H1 (cell line): ENCODE results near the gene GABPB1. TPM values are rescaled to one million over a fixed set of nuclear protein-coding genes. Genes with fewer than 3 reads are reported as not detected.

Experiments
- CTCF ChIA-PET: fragments of 300-600 bp; sonication (Branson Sonifier 250); formaldehyde crosslinking; loops from one replicate; lab custom pipeline; 2021; ENCODE audit not compliant: partially characterized antibody; lab: Charles Lee
- POLR2A ChIA-PET: fragments of 300-600 bp; sonication (Branson Sonifier 250); formaldehyde crosslinking; loops from one replicate; lab custom pipeline; 2021; ENCODE audit warnings: inconsistent platforms; ENCODE audit not compliant: partially characterized antibody; lab: Charles Lee
- DNase-seq, 2 experiments: peaks; one replicate each; pipeline versions ENCODE4 v3.0.0 to v3.0.0-alpha.2; 2010 to 2022; ENCODE audit warnings: low spot score in 2 of 2, low read depth in 1 of 2, mixed read lengths in 1 of 2
- FAIRE-seq: peaks from 2 replicates; lab custom pipeline; 2011; peaks lifted over from hg19 to GRCh38; lab: Jason Lieb, UNC
- H2AFZ ChIP-seq: 2 replicates; pipeline ENCODE4 v1.8.1; 2012; ENCODE audit warnings: low read length, inconsistent platforms
- H2AK5ac ChIP-seq: 2 replicates; pipeline ENCODE4 v1.6.1; 2013; ENCODE audit warnings: low read depth, low read length
- H2BK120ac ChIP-seq: replicated peaks from 2 replicates; pipeline ENCODE3; 2013; ENCODE audit warnings: low read depth, low read length, inconsistent platforms
- H2BK12ac ChIP-seq: 2 replicates; pipeline ENCODE4 v1.6.1; 2013; ENCODE audit warnings: low read depth, low read length
- H2BK15ac ChIP-seq: 2 replicates; pipeline ENCODE4 v1.6.1; 2013; ENCODE audit warnings: low read length
- H2BK20ac ChIP-seq: 2 replicates; pipeline ENCODE4 v1.6.1; 2013; ENCODE audit warnings: low read length
- H2BK5ac ChIP-seq: 2 replicates; pipeline ENCODE4 v1.6.1; 2013; ENCODE audit warnings: low read depth, low read length
- H3K14ac ChIP-seq: 2 replicates; pipeline ENCODE4 v1.6.1; 2013; ENCODE audit warnings: inconsistent platforms; ENCODE audit not compliant: insufficient read length
- H3K18ac ChIP-seq: 2 replicates; pipeline ENCODE4 v1.6.1; 2013; ENCODE audit warnings: low read length; ENCODE audit errors: extremely low read depth
- H3K23ac ChIP-seq: 2 replicates; pipeline ENCODE4 v1.6.1; 2013; ENCODE audit warnings: inconsistent platforms; ENCODE audit not compliant: insufficient read length
- H3K23me2 ChIP-seq: 2 replicates; pipeline ENCODE4 v1.6.1; 2013; ENCODE audit warnings: low read depth, low read length
- H3K27ac ChIP-seq: 2 replicates; pipeline ENCODE4 v1.6.1; 2011; ENCODE audit warnings: low read depth, low read length, inconsistent platforms
- H3K27me3 ChIP-seq, 4 experiments: replicated peaks in 1 of 4; 1 replicate in 1 of 4; 2 replicates in 3 of 4; pipeline versions ENCODE4 v1.6.1 to v1.8.1; 2011 to 2013; ENCODE audit warnings: low read length in 3 of 4, mild to moderate bottlenecking in 3 of 4, inconsistent platforms in 2 of 4, mixed read lengths in 2 of 4, moderate library complexity in 1 of 4; ENCODE audit not compliant: control insufficient read depth in 3 of 4, insufficient read depth in 3 of 4; ENCODE audit errors: extremely low read depth in 1 of 4
- H3K36me3 ChIP-seq, 4 experiments: 2 replicates each; pipeline versions ENCODE4 v1.6.1 to v1.8.1; 2011 to 2013; ENCODE audit warnings: mild to moderate bottlenecking in 4 of 4, low read length in 3 of 4, moderate library complexity in 2 of 4, control low read depth in 1 of 4, inconsistent platforms in 1 of 4; ENCODE audit not compliant: insufficient read depth in 4 of 4, control insufficient read depth in 2 of 4
- H3K4ac ChIP-seq: replicated peaks from 2 replicates; pipeline ENCODE3; 2013; ENCODE audit warnings: low read length, low read depth, mixed read lengths, inconsistent platforms; ENCODE audit not compliant: insufficient read length
- H3K4me1 ChIP-seq, 4 experiments: replicated peaks in 1 of 4; 1 replicate in 1 of 4; 2 replicates in 3 of 4; pipeline versions ENCODE4 v1.6.1 to v1.8.1; 2011 to 2013; ENCODE audit warnings: low read length in 3 of 4, inconsistent platforms in 2 of 4, mixed read lengths in 1 of 4; ENCODE audit not compliant: insufficient read depth in 4 of 4, control insufficient read depth in 3 of 4
- H3K4me2 ChIP-seq, 2 experiments: 2 replicates each; pipeline versions ENCODE4 v1.6.1 to v1.8.1; 2011 to 2013; ENCODE audit warnings: low read depth in 2 of 2, low read length in 2 of 2, control low read depth in 1 of 2, inconsistent platforms in 1 of 2, mild to moderate bottlenecking in 1 of 2; ENCODE audit not compliant: insufficient read depth in 1 of 2
- H3K4me3 ChIP-seq, 4 experiments: fragments of 200-600, 300-600 bp in 1 of 4; sonication (generic), shearing (Covaris generic), sonication (Bioruptor Twin) in 1 of 4; 2 replicates each; pipeline versions ENCODE4 v1.5.1 to v1.8.1; 2011 to 2016; ENCODE audit warnings: low read length in 4 of 4, low read depth in 3 of 4, control low read depth in 2 of 4, inconsistent platforms in 2 of 4, mild to moderate bottlenecking in 2 of 4, mixed read lengths in 1 of 4, moderate library complexity in 1 of 4; ENCODE audit not compliant: insufficient read depth in 2 of 4; ENCODE audit errors: extremely low read depth in 1 of 4
- H3K56ac ChIP-seq: replicated peaks from 2 replicates; pipeline ENCODE3; 2013; ENCODE audit warnings: low read depth, mild to moderate bottlenecking, mixed read lengths, low read length, inconsistent platforms; ENCODE audit not compliant: insufficient read length
- H3K79me1 ChIP-seq: 2 replicates; pipeline ENCODE4 v1.6.1; 2013; ENCODE audit warnings: low read depth, low read length, control low read depth
- H3K79me2 ChIP-seq, 2 experiments: 2 replicates each; pipeline versions ENCODE4 v1.6.1 to v1.8.1; 2012 to 2013; ENCODE audit warnings: low read length in 2 of 2, mild to moderate bottlenecking in 2 of 2, inconsistent platforms in 1 of 2; ENCODE audit not compliant: insufficient read depth in 2 of 2, control insufficient read depth in 1 of 2
- H3K9ac ChIP-seq, 4 experiments: replicated peaks in 1 of 4; 1 replicate in 1 of 4; 2 replicates in 3 of 4; pipeline versions ENCODE4 v1.6.1 to v1.8.1; 2011 to 2013; ENCODE audit warnings: low read depth in 3 of 4, low read length in 3 of 4, control low read depth in 2 of 4, mild to moderate bottlenecking in 2 of 4, moderate library complexity in 2 of 4, inconsistent platforms in 1 of 4; ENCODE audit errors: extremely low read depth in 1 of 4
- H3K9me3 ChIP-seq, 2 experiments: 2 replicates each; pipeline versions ENCODE4 v1.6.1 to v1.8.1; 2012 to 2013; ENCODE audit warnings: mild to moderate bottlenecking in 2 of 2, moderate library complexity in 2 of 2, control low read depth in 1 of 2, inconsistent platforms in 1 of 2, low read depth in 1 of 2, low read length in 1 of 2, mixed read lengths in 1 of 2; ENCODE audit not compliant: insufficient read depth in 2 of 2
- H4K20me1 ChIP-seq, 2 experiments: replicated peaks in 1 of 2; 2 replicates each; pipeline versions ENCODE3 to v1.8.1; 2011 to 2013; ENCODE audit warnings: inconsistent platforms in 2 of 2, low read length in 2 of 2, mild to moderate bottlenecking in 1 of 2; ENCODE audit not compliant: insufficient read depth in 2 of 2, control insufficient read depth in 1 of 2
- H4K5ac ChIP-seq: 2 replicates; pipeline ENCODE4 v1.6.1; 2013; ENCODE audit warnings: low read length, low read depth, mixed read lengths, inconsistent platforms; ENCODE audit not compliant: insufficient read length
- H4K8ac ChIP-seq: 2 replicates; pipeline ENCODE4 v1.8.0; 2013; ENCODE audit warnings: mild to moderate bottlenecking, moderate library complexity, low read length, inconsistent platforms; ENCODE audit not compliant: insufficient read depth; ENCODE audit errors: extremely low read depth
- H4K91ac ChIP-seq: replicated peaks from 2 replicates; pipeline ENCODE3; 2013; ENCODE audit warnings: low read length, mixed read lengths, inconsistent platforms; ENCODE audit not compliant: insufficient read length
- RXRA ChIP-seq: IDR thresholded peaks from 2 replicates; pipeline ENCODE4 v1.6.1; 2011; ENCODE audit warnings: low read depth, mild to moderate bottlenecking, low read length, moderate library complexity; ENCODE audit not compliant: insufficient read depth
- WGBS, 2 experiments: shearing (Covaris generic) in 1 of 2; methylation state at CpG; one replicate each; pipeline versions ENCODE4 v1.1.6 to v1.1.7; 2013 to 2015; ENCODE audit warnings: low lambda C conversion rate in 2 of 2, mixed read lengths in 2 of 2, inconsistent platforms in 1 of 2, low coverage in 1 of 2, missing lambda C conversion rate in 1 of 2; ENCODE audit not compliant: insufficient replicate concordance in 2 of 2, insufficient coverage in 1 of 2, insufficient read length in 1 of 2; ENCODE audit errors: extremely low coverage in 1 of 2, missing lambda C conversion rate in 1 of 2; 5-methylcytosine and 5-hydroxymethylcytosine counted together
- polyA plus RNA-seq, 7 experiments: library from polyadenylated mRNA; depleted of rRNA in 3 of 7; stranded (reverse) in 5 of 7; unstranded in 2 of 7; fragments of >200 nt in 5 of 7; fragments of 200-250 nt in 2 of 7; gene quantifications; 1 replicate in 5 of 7; 2 replicates in 1 of 7; 4 replicates in 1 of 7; pipeline versions ENCODE4 v1.2.1 to v1.2.3, GENCODE V29; 2011 to 2013; ENCODE audit warnings: missing spikeins in 2 of 7, mixed read lengths in 2 of 7
- total RNA-seq: library from RNA; stranded (reverse); fragmentation: NEBNext Ultra II Directional; extraction: Animal tissue kit (Norgen Biotek cat#: 25700); gene quantifications from 2 replicates; pipeline ENCODE4 v1.2.1, GENCODE V29; 2021

GABPB1 gene
- total and polyA plus RNA-seq, 2 of the 8 experiments (the other 6 are each of a cell fraction or from before 2014, with no cell fraction given), result 24.5 to 32.3 TPM

- Histone ChIP-seq H3K79me2 (peaks cover 0 to 26% of the 10 kb centered on the region in 2 experiments; a peak in 2 of 4 replicates), H2AK5ac (no peak overlapping the region), H3K27me3 (no peaks in the 10 kb centered on the region), H3K14ac (no peak overlapping the region), H3K9me3 (no peaks in the 10 kb centered on the region), H4K8ac (no peak overlapping the region), H3K4me1 (no peaks in the 10 kb centered on the region), H3K27ac (no peak overlapping the region), H3K9ac (no peak overlapping the region), H2BK12ac (no peak overlapping the region), H2BK120ac (no peak overlapping the region), H3K4me3 (no peak overlapping the region), H2BK5ac (no peak overlapping the region), H3K4me2 (no peak overlapping the region), H3K36me3 (no peaks in the 10 kb centered on the region), H4K20me1 (peaks cover 0 to 1% of the 10 kb centered on the region in 2 experiments), H4K5ac (no peak overlapping the region), H2BK15ac (no peak overlapping the region), H3K79me1 (no peaks in the 10 kb centered on the region), H3K18ac (no peak overlapping the region), H3K23ac (no peak overlapping the region), H2BK20ac (no peak overlapping the region), H2AFZ (no peak overlapping the region), H3K4ac (no peak overlapping the region), H3K23me2 (no peaks in the 10 kb centered on the region), H3K56ac (no peak overlapping the region), H4K91ac (no peak overlapping the region)
- DNase-seq, result no peak
- POLR2A ChIA-PET, result interaction anchor here (1.6 to 5.5 kb wide), 2 partner anchors 8 to 14 kb away, joined by 6 to 34 read pairs; partner anchors contain the start of gene GABPB1
- FAIRE-seq, result no peak
- CTCF ChIA-PET, result interaction anchor here (1.8 kb wide), 1 partner anchor 8 kb away, joined by 9 read pairs; no protein-coding TSS in a partner anchor
- TF ChIP-seq RXRA, result no peak
- WGBS, 2 experiments, result 95% methylated on average over 1 of the region's 1 CpG; no CpG with 5 or more reads in 1 of the 2 experiments
Observed at GRCh38 chr15:50340416-50340815, 14.6 kb downstream of the GABPB1 start.
